GM18511 (cell line): ENCODE measurements around the gene PPME1.

Experiments used
- ATAC-seq: cut with Tn5 transposase; IDR thresholded peaks from one replicate; pipeline ENCODE4 v1.9.1; 2021; ENCODE audit warnings: mild to moderate bottlenecking, moderate library complexity; ENCODE audit not compliant: unreplicated experiment

The PPME1 gene

DNA sequence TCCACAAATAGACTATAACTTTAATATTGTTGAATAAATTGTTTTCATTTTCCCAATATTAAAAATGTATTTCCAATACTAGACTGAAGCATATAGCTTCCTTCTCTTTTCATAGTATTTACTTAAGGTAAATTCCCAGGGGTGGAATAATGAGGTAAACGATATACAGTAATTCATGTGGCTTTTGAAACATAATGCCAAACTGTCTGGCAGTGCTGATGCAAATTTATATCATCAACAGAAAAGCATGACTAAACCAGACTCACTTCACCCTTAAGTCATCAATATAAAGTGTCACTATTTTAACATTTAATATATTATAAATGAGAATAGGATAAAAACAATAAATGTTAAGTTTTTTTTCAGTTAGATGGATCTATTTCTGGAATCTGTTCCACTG lies 13.9 kb upstream of the PPME1 start:
- no peak for ATAC-seq

DNA sequence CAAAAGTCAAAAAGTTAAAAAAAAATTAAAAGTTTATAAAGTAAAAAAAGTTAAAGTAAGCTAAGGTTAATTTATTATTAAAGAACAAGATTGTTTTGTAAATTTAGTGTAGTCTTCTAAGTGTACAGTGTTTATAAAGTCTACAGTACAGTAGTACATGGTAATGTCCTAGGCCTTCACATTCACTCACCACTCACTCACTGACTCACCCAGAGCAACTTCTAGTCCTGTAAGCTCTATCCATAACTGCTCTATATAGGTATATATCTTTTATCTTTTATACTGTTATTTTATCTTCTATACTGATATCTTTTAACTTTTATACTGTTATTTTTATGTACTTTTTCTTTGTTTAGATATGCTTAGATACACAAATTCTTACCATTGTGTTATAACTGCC lies 11.4 kb upstream of the PPME1 start:
- no peak for ATAC-seq

DNA sequence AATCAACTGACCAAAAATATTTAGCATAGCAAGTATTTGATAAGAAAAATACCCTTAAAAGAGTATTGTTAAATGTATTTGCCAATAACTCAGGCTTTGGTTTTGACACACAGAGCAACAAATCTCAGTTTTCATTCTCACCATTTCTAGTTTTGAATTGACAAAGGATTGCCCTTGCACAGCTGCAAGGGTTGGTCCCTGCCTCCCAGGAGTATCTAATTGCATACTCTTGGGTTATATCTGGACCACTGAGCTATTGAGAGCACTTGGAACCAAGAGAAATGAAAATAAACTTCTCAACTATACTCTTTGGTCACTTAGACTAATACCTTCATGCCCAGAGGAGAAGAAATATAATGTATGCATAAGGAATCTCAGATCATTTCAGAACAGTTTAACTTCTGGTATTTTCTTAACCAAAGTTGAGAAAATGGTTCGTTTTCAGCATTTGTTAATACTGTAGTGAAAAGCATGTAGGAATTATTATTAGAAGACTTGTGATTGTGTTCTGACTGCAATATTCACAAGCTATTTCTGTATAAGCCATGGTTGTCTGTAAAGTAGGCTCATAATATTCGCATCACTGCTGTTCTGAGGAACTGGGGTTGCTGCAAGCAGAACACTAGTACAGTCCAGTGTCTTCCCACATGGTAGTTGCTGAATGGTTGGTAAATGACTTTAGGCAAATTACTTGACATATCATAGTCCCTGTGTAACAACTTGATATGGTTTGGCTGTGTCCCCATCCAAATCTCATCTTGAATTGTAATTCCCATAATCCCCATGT lies 8.2 kb upstream of the PPME1 start:
- no peak for ATAC-seq

DNA sequence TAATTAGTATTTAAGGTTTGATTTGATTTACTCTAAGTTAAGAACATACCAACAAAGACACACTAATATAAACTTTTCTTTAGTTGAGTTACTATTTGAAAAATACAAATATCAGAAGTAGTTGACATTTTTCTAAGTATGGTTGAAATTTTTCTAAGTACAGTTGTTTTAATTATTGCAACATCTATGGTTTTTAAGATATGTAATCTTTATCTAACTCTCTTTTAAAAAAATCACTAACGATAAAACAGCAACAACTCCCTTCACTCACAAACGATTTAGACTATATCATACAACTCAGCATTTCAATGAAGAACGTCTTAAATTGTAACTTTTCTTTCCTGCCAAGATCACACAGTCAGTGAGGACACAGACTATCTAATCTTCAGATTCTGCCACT lies 2.3 kb upstream of the PPME1 start:
- no peak for ATAC-seq

DNA sequence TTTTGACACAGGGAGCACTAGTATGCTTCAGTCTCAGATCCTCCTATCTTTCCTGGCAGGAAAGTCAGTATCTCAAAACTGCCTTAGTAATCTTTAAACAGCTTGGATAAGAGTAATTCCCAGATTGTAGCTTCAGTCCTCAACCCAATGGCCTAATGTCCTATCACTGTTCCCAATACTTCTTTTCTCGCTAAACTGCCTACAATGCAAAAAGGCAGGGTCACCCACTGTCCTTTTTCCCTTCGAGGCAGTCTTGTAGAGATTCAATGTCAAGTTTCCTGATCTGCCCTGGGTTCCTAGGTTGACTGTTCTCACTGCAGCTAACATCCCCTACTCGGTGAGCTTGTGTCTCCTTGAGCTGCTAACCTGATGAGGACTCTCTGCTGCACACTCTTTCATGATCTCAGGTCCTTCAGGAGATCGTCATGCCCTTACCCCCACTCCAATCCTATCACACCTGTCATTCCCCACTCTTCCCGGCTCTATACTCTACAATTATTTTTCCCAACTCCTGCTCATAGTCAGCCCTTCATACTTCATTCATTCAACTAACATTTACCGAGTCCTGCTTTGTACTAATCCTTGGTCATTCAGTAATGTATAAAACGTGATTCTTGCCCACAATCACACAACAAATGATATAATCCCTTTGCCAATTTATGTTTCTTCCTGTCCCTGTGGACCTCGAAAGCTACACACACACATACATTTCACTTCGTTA lies 1.2 kb upstream of the PPME1 start:
- ATAC-seq = no peak

DNA sequence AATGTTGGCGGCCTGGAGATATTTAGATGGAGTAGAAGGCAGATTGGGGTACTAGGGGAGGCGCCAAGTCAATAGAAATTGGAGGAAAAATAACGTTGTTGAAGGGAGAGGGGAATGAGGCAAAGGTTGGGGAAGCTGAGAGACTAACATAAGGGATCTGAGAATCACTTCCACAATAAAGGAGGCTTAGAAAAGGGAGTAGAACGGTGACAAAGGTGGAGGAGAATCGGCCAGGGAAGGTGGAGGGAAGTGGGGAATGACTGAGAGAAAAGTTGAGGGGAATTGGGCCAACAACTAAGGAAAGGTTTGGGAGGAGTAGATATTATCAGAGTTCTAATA lies 510 bp downstream of the PPME1 start:
- no peak for ATAC-seq

DNA sequence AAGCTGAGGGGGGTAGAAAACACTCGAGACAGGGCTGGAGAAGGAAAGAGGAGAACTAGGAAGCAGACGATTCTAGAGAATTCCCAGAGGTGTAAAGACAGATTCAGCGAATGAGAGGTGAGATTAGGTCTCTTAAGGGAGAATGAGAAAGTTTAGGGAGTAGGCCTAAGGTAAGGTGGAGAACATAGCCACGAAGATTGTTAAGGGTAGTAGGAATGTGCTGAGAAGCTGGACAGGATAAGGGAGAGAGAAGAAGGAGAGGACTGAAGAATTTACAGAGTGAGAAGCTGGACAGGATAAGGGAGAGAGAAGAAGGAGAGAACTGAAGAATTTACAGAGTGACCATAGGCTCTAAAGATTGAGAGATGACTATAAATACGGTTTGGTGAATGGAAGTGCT lies 908 bp downstream of the PPME1 start:
- ATAC-seq = no peak

DNA sequence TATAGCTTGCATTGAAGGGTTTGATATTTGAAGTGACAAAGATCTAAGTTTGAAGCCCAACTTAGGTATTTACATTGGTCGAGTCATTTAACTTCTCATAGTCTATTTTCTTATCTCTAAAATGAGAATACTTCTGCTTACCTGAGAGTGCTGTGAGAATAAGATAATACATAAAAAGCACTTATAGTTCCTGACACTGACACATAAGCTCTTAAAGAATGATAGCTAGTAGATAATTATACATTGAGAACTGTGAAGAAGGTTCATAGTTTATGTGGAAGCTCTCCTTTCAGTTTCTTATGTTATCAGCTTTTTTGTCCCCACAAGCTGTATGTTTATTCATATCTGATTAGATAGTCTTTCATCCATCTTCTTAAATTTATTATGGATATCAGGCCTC lies 4.8 kb downstream of the PPME1 start:
- no peak for ATAC-seq

DNA sequence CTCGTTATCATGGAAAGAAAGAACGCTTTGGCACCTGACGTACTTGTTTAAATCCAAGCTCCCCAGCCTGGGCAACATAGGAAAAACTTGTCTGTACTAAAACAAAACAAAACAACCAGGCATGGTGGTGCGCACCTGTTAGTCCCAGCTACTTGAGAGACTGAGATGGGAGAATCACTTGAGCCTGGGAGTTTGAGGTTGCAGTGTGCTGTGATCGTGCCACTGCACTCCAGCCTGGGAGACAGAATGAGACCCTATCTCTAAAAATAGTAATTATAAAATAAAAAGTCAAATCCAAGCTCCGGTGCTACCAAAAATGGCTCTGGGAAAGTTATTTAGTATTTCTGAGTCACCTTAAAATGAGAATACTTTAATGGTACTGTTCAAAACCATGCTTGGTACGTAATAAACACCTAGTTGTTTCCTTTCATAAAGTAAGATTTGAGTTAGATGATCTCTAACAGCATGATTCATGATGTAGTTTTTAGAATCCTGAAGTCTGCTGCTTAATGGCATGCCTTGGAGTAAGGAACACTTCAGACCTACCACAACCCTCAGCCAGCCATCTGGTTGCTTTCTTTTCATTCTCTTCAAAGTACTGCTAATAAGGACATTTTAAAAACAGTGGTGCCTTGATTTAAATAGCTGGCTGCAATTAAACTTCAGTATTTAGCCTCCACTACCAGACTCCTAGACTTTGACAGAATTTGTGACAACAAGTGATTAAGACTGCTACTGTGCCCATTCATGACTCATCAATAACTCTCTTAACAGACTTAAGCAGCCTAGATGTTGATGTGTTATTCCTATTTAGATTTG lies 8.4 kb downstream of the PPME1 start:
- no peak for ATAC-seq

DNA sequence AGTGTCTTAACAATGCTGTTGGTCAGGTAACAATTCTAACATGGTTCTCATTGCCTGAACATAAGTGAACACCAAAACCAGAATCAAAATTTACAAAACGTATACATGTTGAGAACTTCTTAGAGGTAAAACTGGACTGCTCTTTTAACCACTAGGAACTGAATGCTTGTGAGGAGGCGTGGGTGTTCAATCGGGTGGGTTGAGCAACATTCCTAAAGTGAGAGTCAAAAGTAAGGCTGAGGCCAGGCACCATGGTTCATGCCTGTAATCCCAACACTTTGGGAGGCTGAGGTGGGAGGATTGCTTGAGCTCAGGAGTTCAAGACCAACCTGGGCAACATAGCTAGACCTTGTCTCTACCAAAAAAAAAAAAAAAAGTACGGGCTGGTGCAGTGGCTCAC lies 11.5 kb downstream of the PPME1 start:
- no peak for ATAC-seq

DNA sequence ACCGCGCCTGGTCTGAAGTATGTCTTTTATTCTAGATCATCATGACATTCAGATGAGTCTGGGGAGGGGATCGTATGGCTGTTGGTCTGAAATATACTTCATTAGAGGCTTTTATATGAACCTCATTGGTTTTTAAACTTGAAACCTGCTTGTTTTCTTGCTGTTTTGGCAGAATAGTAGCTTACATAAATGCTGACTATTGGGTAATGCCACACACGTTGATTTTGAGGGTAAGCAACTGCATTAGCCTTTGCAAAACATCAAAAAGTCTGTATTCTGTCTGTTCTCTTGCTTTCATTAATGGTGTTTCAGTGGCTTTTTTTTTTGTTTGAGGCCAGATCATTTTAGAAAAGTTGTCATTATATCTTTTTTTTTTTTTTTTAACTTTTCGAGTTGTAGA lies 14.2 kb downstream of the PPME1 start:
- no peak for ATAC-seq

DNA sequence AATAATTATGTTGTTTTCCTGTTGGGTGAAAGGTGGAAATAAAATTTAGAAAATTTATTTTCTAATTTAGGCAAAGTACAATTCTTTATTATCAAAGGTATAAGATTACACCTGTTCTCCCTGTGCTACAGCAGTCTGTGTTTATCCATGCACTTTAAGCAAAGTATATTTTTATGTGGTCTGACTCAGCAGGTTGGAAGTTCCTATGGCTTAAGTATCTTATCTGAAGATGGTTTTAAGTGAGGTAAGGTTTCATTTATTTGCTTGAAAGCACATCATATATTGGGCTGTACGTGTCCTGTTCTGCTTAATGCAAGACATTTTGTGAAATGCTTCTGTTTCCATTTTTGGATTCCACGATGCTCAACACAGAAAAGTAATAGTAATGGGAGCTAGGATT lies 14.6 kb downstream of the PPME1 start:
- no peak for ATAC-seq

DNA sequence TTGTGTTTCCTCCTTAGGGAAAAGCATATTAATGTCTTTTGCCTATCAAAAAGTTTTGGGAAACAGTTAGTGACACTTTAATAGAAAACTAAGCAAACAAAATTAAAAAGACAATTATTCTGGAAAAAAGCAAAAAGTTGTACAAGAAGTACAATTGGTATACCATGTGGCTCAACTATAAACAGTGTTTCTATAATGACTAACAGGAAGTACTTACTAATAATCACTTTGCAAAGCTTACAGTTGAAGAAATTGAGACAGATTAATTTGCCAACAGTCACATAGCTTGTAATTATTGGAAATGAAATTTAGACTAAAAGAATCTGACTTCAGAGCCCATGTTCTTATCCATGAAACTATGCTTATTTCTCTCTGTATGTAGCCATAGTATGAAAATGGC lies 24.7 kb downstream of the PPME1 start:
- ATAC-seq = no peak

DNA sequence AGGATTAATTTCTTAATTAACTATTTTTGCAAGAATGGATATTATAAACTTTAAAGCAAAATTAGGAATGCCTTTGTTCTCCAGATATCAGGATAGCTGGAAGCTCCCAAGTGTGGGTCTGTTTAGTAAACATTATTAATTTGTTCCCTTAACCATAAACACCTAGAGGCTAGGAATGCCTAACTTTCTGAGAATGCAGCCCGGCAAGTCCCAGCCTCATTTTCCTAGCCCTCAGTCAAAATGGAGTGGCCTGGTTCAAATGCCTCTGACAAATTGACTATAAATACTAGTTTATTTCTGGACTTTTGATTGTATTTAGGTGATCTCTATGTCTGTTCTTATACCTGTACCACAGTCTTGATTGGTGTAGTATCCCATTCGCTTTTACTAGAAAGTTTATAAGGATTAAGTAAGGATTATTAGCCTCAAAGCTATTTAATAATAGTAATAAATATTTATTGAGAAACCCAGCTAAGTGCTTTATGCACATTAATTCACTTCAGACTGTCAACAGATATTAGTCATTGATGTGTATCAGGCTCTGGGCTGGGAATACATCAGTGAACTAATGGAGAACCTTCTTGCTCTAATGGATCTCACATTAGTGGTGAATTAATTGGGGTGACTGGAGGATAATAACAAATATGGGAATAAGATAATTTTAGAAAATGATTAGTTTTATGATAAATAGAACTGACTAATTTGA lies 25.8 kb downstream of the PPME1 start:
- ATAC-seq = no peak

DNA sequence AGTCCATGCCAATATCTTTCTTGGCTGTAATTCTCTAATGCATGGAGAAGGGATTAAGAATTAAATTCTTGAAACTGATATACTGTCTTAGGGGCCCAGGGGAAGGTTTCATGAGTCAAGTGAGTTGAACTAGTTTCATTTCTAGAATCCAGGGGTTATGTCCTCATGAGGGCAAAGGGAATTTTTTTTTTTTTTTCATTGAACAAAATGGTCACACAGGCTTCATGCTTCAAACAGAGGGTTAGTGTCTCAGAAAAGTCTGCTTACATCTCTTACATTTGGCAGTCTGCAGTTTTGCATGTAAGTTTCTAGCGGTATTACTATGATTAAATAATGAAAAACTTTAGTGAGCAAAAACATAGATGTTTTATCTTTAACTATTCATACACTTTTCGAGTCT lies 32.9 kb downstream of the PPME1 start:
- no peak for ATAC-seq

DNA sequence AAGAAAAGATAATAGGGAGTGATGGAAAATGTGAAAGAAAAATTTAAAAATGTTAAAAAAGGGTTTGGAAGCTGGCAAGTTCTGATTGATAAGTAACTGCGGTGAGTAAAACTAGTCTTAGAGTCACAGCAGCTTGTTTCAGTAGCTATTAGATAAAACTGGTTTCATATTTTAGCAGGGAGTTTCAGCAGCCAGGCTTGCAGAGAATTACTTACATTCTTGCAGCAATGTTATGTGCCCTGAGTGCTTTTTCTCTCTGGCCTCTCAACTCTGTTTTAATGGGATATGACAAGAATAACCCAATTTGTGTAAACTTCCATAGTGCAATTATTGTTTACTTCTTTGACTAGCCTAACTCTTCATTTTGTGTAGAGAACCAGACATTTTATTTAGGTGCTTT lies 33.6 kb downstream of the PPME1 start:
- ATAC-seq = no peak

DNA sequence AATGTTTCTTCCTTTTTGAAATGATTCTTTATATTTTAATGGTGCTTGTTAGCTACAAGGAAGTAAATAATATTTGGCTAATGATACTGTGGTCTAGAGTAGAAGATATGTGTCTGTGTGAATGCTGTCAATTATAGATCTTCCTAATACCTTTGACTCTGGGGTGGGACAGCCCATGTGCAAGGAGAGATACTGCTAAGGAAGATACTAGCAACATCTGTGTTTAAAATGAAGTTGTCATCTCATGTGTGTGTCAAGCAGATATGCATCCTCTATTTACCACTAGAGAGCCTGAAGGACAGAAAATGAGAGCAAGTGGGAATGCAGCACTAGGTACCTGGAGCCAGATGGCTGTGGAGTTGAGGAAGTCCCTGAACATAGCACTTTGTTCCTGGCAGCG lies 34.1 kb downstream of the PPME1 start:
- ATAC-seq = no peak

DNA sequence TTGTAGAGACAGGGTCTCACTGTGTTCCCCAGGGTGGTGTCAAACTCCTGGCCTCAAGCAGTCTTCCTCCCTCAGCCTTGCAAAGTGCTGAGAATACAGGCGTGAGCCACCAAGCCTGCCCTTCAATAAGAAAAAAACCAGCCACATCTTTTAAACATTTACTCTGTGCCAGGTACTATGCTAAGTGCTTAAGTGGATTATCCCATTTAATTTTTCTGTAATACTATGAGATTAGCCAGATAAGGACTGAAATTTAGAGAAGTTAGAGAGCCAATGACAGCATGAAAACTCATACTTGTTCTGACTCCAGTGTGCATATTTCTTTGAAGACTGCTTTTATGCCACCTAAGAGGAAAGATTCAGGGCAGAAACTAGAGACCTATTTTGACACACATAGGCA lies 35.7 kb downstream of the PPME1 start:
- no peak for ATAC-seq

DNA sequence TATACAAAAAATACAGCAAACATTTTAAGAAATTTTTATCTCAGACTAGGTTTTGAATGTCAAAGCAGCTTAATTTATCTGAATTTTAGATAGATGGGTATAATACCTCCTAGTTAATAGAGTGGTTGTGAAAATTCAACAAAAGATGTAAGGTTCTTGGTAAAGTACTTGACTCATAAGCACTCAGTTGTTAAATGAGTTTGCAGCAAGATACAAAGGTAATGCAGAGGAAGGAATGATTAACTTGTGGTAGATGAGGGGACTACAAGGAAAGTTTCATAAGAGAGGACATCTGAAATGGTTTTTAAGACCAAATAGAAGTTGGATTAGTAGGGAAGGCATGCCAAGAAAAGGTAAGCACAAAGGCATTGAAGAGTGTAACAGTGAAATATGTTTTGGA lies 37.4 kb downstream of the PPME1 start:
- ATAC-seq = no peak

DNA sequence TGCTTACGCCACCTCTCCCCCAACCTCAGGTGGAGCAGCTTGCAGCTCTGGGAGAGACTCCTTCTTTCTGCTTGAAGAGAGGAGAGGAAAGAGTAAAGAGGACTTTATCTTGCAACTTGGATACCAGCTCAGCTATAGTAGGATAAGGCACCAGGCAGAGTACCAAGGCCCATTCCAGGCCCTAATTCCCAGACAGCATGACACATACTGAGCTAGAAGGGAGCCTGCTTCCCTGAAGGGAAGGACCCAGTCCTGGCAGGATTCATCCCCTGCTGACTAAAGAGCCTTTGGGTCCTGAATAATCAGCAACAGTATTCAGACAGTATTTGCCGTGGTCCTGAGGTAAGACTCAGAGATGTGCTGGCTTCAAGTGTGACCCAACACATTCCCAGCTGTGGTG lies 41.4 kb downstream of the PPME1 start:
- no peak for ATAC-seq

DNA sequence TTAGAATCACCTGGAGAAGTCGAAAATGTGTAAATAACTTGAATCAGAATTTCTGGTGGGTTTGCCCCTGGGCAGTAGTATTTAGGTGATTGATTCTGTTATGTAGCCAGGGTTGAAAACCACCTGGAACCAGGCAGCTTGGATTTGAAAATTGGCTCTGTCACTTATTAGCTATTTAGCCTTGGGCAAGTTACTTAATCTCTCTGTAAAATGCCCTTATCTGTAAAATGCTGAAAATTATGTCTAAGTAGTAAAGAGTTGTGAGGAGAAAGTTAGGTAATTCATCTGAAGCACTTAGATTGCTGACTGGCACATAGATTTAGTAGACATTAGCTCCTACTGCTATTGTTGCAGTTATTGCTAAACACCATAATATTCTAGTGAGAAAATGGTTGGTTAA lies 49.3 kb downstream of the PPME1 start:
- no peak for ATAC-seq
